Islet precursor cell (in vitro differentiated cells): Measurements from ENCODE around the gene ENTPD8.

Experiments used
- DNase-seq: peaks from one replicate; pipeline ENCODE4 v3.0.0-alpha.2; 2018

Gene ENTPD8

DNA sequence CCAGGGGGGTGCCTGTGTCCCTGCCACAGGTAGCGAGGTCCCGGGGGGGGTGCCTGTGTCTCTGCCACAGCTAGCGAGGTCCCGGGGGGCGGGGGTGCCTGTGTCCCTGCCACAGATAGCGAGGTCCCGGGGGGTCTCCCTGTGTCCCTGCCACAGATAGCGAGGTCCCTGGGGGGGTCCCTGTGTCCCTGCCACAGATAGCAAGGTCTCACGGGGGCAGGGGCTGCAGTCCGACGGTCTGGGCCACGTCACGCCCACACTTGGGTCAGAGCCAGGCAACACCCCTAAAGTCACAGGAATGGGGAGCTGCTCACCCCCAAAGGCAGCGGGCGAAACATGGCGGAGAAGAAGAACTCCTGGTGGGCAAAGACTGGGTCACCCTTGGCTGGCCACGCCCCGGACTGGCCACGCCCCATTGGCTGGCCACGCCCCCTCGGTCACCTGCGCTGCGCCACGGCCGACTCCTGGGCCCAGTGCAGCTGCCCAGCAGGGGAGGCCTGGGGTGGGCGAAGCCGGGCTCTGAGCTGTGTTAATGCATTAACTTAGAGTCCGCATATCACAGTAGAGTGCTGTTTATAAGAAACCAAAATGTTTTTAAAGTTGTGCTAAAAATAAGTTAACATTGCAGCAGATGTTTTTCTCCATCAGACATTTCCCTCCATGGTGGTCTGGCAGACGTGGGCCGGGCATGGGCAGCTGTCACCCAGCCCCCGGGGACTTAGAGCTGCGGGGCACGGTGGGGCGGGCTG, 11.0 kb downstream of the ENTPD8 start:
- no peak for DNase-seq

DNA sequence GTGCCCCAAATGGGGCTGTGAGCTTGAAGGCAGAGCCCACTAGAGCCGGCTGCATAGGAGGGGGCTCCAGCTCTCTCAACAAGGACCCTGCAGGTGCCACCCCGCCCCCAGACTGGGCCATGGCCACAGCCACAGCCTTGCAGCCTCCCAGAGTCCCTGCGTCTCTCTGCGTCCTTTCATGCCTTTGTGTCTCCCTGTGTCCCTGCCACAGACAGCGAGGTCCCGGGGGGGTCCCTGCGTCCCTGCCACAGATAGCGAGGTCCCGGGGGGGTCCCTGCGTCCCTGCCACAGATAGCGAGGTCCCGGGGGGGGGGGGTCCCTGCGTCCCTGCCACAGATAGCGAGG, 11.6 kb downstream of the ENTPD8 start:
- DNase-seq: no peak

DNA sequence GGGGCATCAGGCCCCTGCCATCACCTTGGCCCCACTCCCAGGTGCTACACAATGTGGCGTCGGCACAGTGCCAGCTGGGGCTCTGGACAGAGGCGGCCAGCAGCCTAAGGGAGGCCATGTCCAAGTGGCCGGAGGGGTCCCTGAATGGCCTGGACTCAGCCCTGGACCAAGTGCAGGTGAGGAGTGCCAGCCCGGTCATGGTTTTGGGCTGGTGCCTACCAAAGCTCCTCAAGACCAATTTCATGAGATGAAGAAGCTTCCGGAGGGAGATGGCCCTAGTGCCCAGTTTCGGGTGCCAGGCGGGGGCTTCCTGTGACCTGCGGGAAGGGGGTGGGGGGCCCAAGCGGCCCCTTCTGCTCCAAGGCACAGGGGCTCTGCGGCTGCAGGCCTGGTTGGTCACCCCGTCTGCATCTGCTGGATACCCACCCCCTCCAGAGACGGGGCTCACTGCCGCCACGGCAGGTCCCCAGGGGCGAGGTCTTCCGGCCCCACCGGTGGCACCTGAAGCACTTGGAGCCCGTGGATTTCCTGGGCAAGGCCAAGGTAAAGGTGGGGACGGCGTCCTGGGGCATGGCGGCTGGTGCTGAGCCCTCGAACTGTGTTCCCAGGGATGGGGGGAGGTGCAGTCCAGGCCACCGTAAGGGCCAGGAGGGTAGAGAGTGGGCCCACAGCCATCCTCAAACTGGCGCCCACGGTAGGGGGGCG, 12.2 kb downstream of the ENTPD8 start:
- DNase-seq: no peak

DNA sequence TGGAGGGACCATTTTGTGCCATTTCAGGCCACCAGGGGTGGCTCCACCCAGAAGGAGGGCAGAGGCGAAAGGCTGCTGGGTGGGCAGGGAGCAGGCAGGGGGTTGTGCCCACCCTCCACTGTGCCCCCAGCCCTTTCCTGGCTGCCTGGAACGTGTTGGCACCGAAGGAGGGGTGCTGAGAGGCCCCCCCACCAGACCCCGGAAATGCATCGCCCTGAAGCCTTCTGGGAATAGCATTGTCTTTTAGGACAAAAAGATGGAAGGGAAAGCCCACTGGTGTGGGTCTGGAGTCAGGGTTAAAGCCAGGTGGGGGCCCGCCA, 12.9 kb downstream of the ENTPD8 start:
- DNase-seq: no peak

DNA sequence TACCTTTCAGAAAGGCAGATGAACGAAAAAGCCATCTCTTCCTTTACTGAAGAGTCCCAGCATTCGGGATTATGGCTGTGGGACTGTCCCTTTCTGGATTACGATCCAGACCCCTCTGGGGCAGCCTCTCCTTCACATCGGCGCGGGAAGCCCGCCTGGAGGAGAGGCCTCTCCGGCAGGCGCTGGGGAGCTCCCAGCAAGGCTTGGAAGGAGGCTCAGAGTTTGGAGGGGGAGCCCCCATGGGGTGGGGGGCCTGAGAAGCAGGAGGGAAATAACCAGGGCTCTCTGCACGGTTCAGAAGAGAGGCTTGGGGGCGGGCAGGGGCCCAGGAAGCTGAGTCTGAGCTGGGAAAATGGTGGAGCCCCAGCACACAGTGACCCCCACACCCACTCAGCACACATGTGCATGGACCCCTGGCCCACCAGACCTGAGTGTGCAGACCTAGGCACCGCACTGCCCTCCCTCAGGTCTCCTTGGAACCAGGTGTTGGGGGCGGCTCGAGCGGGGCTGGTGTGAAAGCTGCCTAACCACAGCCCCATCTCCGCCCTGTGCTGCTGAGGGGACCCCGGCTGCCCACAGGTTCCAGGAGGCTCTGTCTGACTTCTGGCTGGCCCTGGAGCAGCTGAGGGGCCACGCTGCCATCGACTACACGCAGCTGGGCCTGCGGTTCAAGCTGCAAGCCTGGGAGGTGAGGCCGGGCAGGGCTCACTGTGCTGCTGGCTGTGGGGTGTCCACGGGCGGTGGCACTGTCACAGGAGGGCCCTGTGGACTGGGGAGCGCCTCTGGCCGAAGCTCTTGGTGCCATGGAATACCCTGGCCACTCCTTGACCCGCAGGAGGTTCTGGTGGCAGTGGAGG, 13.5 kb downstream of the ENTPD8 start:
- DNase-seq: no peak

DNA sequence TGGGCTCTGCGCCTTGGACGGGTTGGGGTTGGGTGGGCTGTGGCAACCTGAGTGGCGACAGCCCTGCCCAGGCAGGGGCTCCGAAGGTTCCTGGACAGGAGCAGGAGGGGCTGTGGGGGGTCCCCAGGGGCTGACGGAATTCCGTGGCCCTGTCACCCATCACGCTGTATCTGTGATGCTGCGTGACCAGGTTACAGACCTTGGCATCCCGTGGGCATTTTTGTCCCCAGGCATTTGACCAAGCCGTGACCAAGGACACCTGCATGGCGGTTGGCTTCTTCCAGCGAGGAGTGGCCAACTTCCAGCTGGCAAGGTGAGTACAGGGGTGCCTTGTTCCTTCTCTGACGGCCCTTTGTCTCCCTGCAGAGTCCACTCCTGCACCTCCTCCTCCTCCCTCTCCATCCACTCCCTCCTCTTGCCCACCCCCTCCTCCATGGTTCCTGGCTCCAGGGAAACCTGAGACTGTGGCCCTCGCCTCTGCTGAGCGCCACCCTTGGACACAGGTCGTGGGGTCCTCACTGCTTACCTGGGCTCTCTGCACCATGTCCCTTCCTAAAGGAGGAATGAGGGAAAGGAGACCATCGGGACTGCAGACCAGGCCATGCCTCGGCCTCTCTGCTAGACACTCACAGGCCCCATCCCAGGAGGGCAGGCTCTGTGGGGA, 15.0 kb downstream of the ENTPD8 start:
- DNase-seq: no peak

DNA sequence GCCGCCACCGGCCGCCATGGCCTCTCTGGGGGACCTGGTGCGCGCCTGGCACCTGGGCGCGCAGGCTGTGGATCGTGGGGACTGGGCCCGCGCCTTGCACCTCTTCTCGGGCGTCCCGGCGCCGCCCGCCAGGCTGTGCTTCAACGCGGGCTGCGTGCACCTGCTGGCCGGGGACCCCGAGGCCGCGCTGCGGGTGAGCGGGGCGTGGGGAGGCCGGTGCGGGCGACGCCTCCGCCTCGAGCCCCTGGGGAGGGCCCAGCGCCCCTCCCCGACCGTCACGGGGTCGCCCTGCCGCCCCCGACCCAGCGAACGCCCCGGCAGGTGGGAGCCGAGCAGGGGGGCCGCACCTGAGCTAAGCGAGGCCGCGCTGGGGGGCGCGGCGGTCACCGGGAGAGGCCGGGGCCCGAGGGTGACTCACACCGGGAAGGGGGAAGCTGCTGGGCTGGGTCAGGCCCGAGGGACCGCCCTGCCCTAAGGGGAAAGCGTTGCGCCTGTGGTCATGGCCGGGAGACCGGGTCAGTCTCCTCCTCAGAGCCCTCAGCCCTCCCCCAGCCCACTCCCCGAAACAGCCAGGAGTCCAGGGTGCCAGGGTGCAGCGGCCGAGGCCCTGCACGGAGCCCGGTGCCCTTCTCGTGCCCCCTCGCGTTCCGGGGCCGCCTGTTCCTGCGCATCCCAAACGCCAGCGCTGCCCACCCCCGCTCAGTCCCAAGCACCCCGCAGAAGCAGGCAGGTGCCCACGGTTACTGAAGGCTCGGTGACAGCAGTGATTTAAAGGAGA, 17.5 kb downstream of the ENTPD8 start:
- no peak for DNase-seq

DNA sequence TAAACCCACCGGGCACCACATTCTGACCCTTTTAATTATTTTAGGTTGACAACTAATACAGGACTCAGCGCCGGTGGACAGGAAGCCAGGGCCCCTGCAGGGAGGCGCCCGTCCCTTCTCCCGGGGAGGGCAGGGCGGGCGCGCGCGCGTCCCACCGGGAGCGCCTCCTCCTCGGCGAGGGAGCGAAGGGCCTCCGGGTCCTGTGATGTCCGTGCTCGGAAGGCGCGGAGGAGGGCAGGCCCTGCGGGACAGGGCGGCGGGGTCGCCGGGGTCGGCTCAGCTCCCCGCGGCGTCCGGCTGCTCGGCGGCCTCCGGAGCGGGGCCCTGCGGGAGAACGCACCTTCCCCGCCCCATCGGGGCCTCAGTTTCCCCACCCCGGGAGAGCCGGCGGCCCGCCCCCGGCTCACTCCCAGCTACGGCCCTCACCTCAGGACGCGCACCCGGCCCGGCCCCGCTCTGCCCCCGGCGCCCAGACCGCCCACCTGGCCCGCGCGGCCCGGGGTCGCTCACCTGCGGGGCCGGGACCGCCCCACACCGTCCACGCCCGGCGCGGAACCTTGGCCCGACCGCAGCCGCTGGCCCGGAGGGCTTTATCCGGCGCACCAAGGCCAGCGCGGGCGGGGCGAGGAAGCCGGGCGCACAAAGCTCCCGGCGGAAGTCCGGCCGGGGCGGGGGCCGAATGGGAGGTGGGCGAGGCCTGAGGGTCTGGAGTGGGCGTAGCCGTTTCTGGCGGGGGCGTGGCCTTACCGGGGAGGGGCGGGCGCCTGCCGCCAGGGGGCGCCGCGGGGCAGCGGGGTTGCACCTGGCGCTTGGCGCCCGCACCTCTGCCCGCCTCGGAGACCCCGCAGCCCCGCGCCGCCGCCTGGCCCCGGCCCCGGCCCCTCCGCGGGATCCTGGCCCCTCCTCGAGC, 18.3 kb downstream of the ENTPD8 start, which contains the start of the genes EXD3 and NOXA1:
Gene EXD3 (minus strand): TSS at position 559 of the 910 bp plus-strand sequence. CDS start 27,805 bp downstream, outside the sequence.
Gene NOXA1 (plus strand): TSS at position 790 of the 910 bp plus-strand sequence. CDS start 137 bp downstream, outside the sequence.
- DNase-seq: peak; percentile 95

DNA sequence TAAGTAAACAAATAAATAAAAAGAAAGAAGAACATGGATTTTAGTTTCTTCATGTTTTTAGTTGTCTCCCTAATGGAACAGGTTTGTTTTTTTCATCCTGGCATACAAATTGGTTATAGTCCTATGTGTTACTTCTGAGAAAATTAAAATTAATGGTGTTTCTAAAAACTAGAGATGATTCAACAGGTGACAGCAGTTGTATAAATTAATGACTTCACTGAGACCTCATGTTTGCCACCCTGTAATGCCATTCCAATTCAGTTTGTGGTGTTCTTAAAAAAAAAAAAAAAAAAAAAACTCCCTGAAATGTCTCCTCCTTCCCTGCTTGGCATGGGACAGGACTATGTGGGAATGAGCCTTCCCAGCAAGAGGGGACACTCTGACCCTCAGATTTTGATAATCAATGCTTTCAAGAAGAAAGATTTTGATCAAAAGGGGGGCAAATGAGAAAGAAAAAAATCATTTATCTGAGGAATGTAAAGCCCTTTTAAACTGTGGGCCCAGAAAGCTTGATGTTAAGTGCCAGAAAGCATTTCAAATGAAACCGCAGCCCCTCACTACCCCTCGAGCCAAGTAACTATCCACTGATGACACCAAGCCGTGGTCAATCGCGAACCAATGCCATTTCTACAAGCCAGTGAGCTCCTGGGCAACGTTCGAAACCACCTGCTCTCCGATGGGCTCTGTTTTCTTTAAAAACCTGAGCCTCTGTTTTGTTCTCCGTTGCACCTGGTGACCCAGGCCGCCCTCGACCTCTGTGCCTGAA, 19.1 kb downstream of the ENTPD8 start:
- no peak for DNase-seq

DNA sequence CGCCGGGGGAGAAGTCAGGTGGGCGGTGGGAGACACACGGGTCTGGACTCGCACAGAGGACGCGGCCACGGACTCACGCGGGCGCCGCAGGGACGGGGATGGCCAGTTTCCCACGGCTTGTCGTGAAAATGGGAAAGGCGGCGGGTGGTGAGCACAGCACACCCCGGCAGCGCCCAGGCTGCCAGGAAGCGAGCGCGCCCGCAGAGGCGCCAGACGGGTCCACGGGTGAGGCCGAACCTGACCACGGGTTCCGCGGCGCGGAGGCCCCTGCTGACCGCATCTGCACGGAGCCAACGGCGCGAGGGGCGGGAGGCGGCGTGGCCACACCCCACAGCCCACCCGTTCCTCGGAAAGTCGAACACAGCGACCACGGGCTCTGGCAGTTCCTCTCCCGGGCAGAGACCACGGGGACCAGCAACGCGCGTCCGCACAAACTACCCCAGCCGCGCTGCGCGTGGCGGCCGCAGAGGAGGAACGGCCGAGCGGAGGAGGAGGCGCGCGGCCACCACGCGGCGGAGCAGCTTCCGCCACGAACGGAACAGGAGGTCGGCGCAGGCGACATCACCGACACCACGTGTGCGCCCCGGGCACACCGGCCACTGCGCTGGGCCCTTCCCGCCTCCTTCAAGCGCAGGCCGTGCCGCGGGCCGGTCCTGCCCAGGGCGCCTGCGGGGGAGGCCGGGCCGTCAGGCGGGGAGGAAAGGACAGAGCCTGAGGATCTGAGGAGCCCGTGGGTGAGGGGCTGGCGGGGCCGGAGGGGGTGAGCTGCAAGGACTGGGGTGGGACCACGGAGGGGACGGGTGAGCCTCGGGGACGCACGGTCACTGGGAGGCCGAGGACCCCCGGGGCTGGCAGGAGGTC, 23.8 kb downstream of the ENTPD8 start:
- no peak for DNase-seq

DNA sequence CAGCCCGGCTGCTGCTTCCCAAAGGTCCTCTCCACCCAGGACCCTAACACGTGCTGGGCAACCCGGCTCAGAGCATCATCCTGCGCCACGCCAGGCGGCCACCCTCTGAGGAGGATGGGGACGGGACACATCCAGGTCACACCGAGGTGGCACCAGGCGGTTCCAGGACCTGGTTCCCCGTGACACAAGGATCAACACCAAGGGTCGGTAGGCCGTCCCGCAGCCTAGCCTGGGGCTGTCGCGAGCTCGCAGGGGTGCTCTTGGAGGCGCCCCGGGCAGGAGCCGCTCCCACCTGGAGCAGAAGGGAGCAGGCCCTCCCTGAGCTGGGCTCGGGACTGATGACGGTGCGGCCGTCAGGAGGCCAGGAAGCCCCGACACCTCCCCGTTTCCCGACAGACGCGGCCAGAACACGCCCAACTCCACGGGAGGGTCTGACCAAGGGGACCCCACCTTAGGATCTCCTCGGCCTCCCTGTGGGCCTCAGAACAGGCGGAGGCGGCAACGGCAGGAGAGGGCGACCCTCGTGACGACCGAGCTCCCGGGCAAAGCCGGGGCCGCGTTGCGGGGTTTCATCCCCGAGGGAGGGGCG, 24.5 kb downstream of the ENTPD8 start:
- DNase-seq: peak; percentile 43

DNA sequence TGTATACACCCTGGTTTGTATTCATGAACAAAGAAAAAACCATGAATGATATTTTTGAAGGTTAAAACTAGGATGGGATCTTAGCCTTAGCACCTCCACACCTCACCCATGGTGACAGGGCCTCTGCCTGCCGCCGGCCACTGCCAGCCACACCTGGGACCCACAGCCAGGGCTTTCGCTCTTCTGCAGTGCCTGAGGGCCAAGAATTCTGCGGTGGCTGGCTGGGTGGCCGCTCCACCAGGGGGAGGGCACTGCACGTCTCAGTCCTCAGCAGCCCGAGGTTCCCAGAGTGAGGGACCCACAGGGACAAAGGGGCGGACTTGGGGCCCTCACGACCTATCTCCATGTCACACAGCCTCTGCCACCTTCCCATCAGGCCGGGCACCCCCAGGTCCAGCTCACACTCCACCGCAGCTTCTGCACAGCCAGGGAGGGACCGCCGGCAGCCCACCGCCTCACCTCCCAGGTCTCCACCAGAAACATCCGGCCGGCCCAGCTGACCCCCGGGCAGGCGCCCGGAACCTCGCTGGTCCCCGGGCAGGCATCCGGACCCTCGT, 25.1 kb downstream of the ENTPD8 start:
- peak; percentile 46 for DNase-seq

DNA sequence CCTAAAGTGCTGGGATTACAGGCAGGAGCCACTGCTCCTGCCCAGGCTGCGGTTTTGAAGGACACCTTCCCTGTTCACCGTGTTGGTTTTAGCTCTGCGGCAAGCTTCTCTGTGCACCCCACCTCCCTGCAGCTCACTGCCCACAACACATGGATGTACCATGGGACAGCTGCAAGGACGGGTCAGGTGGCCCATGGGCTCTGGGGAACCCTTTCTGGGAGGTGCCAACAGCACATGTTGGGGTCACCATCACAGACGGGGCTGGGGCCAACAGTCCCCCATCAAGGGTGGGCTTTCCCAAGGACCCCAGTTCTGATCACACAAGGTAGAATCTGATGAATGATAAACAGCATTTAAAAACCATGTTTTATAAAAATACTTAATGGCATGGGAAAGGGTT, 25.7 kb downstream of the ENTPD8 start:
- DNase-seq: no peak

DNA sequence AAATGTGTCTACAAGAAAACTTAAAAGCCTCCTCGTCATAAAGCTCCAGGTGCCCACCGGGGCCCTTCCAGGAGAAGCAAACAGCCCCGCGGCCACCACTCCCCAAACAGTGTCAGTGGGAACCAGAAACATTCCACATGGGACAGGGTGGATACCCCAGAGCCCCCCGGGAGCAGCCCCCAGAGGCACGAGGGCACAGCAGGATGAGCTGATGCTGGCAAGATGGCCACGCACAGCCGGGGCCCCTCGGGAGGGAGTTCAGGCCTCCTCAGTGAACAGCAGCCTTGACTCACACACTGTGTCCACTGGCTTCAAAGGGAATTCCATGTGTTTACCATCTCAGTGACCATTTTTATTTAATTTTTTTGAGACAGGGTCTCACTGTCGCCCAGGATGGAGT, 28.7 kb downstream of the ENTPD8 start:
- no peak for DNase-seq

DNA sequence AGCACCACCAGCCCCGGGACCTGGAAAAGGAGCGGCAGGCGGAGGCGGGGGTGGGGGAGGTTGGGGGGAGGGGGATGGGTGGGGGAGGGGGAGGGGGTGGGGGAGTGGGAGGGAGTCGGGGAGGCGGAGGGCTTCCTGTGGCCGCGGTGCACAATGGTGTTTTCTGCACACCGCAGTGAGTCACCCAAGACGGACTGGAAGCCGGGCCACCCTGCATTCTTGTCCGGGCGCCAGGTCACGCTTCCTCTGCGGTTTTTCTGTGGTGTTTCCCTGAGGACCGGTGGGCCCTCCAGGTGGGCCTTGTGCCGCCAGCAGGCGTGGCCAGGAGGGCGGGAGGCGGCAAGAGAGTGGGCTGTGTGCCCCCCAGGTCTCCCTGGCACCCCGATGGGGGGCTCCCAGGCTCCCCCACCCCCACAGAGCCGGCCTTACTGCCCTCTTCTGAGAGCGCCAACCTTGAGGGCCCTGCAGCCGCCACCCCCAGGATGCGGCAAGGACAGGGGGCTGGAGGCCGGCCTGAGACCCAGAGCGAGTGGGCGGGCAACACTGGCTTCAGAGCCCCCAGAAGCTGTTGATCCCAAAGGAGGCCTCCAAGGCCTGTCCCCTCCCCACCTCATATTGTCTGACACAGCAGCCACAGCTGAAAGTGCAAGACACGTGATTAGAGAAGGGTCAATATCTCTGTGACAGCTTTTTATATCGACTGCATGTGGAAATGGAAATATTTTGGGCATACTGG, 29.3 kb downstream of the ENTPD8 start:
- no peak for DNase-seq

DNA sequence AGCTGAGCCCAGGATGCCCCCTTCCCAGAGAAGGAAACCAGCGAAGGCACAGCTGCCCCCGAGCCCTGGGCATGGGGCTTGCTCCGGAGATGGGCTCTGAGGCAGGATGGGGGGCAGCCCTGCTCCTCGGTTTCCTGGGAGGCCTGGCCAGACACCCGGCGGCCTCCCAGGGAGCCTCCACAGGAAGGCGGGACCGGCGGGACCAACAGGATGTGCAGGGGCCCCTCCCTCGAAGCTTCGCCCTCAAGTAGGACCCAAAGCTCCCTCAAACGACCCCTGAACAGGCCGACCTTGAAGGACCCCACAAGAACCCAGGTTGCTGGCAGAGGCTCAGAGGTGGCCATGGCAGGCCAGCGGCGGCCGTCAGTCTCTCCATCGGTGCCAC, 29.9 kb downstream of the ENTPD8 start:
- DNase-seq: no peak

DNA sequence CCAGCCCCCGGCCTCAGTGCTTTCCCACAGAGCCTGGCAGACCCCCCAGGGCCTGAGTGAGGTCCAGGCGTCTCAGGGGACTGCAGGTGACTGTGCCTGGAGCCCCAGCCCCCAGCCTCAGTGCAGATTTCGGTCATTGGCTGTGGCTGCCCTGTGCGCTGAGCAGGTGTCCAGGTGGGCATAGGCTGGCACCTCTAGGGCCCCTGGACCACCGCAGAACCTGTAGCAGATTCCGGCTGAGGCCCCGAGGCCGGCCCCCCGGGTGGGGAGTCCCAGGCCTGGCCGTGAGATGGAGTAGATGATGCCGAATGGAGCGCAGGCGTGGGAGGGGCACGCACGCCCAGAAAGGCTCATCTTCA, 30.3 kb downstream of the ENTPD8 start:
- no peak for DNase-seq
